ENCODE data around the gene CCDC68.

Gene CCDC68

GRCh38 chr18:54926593-54927325 is 32.5 kb downstream of the CCDC68 start:
- no peaks in the 10 kb centered on the region for H3K36me3 ChIP-seq (ENCODE audit: control insufficient read depth in 2 of 2, insufficient read depth in 1 of 2, low read length in 2 of 2)
- H3K4me1 ChIP-seq (ENCODE audit: control insufficient read depth, insufficient read depth, low read length) = no peaks in the 10 kb centered on the region
- no peak overlapping the region for H3K4me3 ChIP-seq (ENCODE audit: low read depth, low read length)
- no peaks in the 10 kb centered on the region for H3K9me3 ChIP-seq (ENCODE audit: control insufficient read depth, insufficient read depth, low read depth, low read length)
- no peak overlapping the region for H3K27ac ChIP-seq (ENCODE audit: extremely low read depth, low read depth, low read length)
- TF ChIP-seq EGR2 (tag by site-specific recombination; IDR thresholded peaks at IDR 0.05; ENCODE audit: low read depth) (no peak), ZBTB17 (tag by site-specific recombination; IDR thresholded peaks at IDR 0.05) (no peak), RBAK (tag by site-specific recombination; IDR thresholded peaks at IDR 0.05) (no peak), ZNF658 (tag by site-specific recombination; IDR thresholded peaks at IDR 0.05) (no peak), ZBTB8A (tag by site-specific recombination; IDR thresholded peaks at IDR 0.05) (no peak), HOXC10 (CRISPR knock-in tag; IDR thresholded peaks at IDR 0.05) (no peak), ZSCAN23 (tag by site-specific recombination; IDR thresholded peaks at IDR 0.05) (no peak), ZNF391 (tag by site-specific recombination; IDR thresholded peaks at IDR 0.05; ENCODE audit: borderline replicate concordance, low read depth) (no peak), HOXD13 (CRISPR knock-in tag; IDR thresholded peaks at IDR 0.05; ENCODE audit: borderline replicate concordance) (no peak)
- CTCF ChIA-PET = interaction anchor here (0.9 kb wide), 1 partner anchor 10 kb away, joined by 4 read pairs; no protein-coding TSS in a partner anchor
- POLR2A ChIA-PET = no interaction called here

- Histone ChIP-seq H3K9me3 (ENCODE audit: control insufficient read depth, insufficient read depth, low read depth, low read length) (no peaks in the 10 kb centered on the region), H3K4me1 (ENCODE audit: control insufficient read depth, insufficient read depth, low read length) (no peaks in the 10 kb centered on the region)
- CTCF ChIA-PET = no interaction called here
These were observed 34.3 kb downstream of the CCDC68 start for GRCh38 chr18:54924948-54925347.

GRCh38 chr18:54923339-54923956 is 35.8 kb downstream of the CCDC68 start:
- POLR2A ChIA-PET = no interaction called here

More at GRCh38 chr18:54924948-54925347, 34.3 kb downstream of the CCDC68 start:
- no peaks in the 10 kb centered on the region for H3K36me3 ChIP-seq (ENCODE audit: control insufficient read depth in 2 of 2, insufficient read depth in 1 of 2, low read length in 2 of 2)
- no peak overlapping the region for H3K4me3 ChIP-seq (ENCODE audit: low read depth, low read length)
- POLR2A ChIA-PET = no interaction called here
- no peak for TF ChIP-seq ZNF513 (tag by site-specific recombination; IDR thresholded peaks at IDR 0.05)
- TF ChIP-seq HOXA7 (CRISPR knock-in tag; IDR thresholded peaks at IDR 0.05; ENCODE audit: borderline replicate concordance) = no peak
- TF ChIP-seq ZNF140 (tag by site-specific recombination; IDR thresholded peaks at IDR 0.05) = no peak
- TF ChIP-seq ZNF114 (tag by site-specific recombination; IDR thresholded peaks at IDR 0.05) = no peak
- no peak for TF ChIP-seq ZNF394 (tag by site-specific recombination; IDR thresholded peaks at IDR 0.05; ENCODE audit: borderline replicate concordance)
- no peak for TF ChIP-seq ZNF629 (tag by site-specific recombination; IDR thresholded peaks at IDR 0.05)
- no peak for TF ChIP-seq ZNF391 (tag by site-specific recombination; IDR thresholded peaks at IDR 0.05; ENCODE audit: borderline replicate concordance, low read depth)
- no peak for TF ChIP-seq ZNF16 (tag by site-specific recombination; IDR thresholded peaks at IDR 0.05; ENCODE audit: low read depth)
- TF ChIP-seq ZNF48 (tag by site-specific recombination; IDR thresholded peaks at IDR 0.05) = no peak
- TF ChIP-seq ZNF692 (tag by site-specific recombination; IDR thresholded peaks at IDR 0.05) = no peak
- no peak overlapping the region for H3K27ac ChIP-seq (ENCODE audit: extremely low read depth, low read depth, low read length)

More at GRCh38 chr18:54923339-54923956, 35.8 kb downstream of the CCDC68 start:
- Histone ChIP-seq H3K9me3 (ENCODE audit: control insufficient read depth, insufficient read depth, low read depth, low read length) (no peaks in the 10 kb centered on the region), H3K4me1 (ENCODE audit: control insufficient read depth, insufficient read depth, low read length) (no peaks in the 10 kb centered on the region), H3K36me3 (ENCODE audit: control insufficient read depth in 2 of 2, insufficient read depth in 1 of 2, low read length in 2 of 2) (no peaks in the 10 kb centered on the region), H3K4me3 (ENCODE audit: low read depth, low read length) (no peak overlapping the region), H3K27ac (ENCODE audit: extremely low read depth, low read depth, low read length) (no peak overlapping the region)
- TF ChIP-seq GLI4 (tag by site-specific recombination; IDR thresholded peaks at IDR 0.05) (no peak), ZNF10 (tag by site-specific recombination; IDR thresholded peaks at IDR 0.05) (no peak), ZNF114 (tag by site-specific recombination; IDR thresholded peaks at IDR 0.05) (no peak), ZNF626 (tag by site-specific recombination; IDR thresholded peaks at IDR 0.05) (no peak), ZNF121 (tag by site-specific recombination; IDR thresholded peaks at IDR 0.05) (no peak), ZNF214 (tag by site-specific recombination; IDR thresholded peaks at IDR 0.05; ENCODE audit: borderline replicate concordance) (no peak), PRDM1 (tag by site-specific recombination; IDR thresholded peaks at IDR 0.05) (no peak), ZNF148 (tag by site-specific recombination; IDR thresholded peaks at IDR 0.05; ENCODE audit: borderline replicate concordance) (no peak)
- CTCF ChIA-PET = interaction anchor here (0.7 kb wide), 1 partner anchor 244 kb away, joined by 4 read pairs; no protein-coding TSS in a partner anchor

Measured in HEK293 (cell line).